ENCODE measurements around the gene OPN5.
A peak's percentile ranks its signal among the peaks of the same experiment; 100 is the strongest.
"Not testable (repeated sequence)": the region's sequence is repeated elsewhere in the genome, so short reads cannot be mapped to it uniquely, and the experiment has no call there.

The OPN5 gene

GRCh38 chr6:47781732-47782131 lies at the start of gene OPN5:
TSS of gene OPN5 (plus strand) at chr6:47782032. CDS start at chr6:47782067, 35 bp downstream.
- DNase-seq (ENCODE audit: low read depth), result no peak

- no peak for DNase-seq (ENCODE audit: low read depth)
These were observed 47.8 kb upstream of the OPN5 start for GRCh38 chr6:47733879-47734558.

DNA sequence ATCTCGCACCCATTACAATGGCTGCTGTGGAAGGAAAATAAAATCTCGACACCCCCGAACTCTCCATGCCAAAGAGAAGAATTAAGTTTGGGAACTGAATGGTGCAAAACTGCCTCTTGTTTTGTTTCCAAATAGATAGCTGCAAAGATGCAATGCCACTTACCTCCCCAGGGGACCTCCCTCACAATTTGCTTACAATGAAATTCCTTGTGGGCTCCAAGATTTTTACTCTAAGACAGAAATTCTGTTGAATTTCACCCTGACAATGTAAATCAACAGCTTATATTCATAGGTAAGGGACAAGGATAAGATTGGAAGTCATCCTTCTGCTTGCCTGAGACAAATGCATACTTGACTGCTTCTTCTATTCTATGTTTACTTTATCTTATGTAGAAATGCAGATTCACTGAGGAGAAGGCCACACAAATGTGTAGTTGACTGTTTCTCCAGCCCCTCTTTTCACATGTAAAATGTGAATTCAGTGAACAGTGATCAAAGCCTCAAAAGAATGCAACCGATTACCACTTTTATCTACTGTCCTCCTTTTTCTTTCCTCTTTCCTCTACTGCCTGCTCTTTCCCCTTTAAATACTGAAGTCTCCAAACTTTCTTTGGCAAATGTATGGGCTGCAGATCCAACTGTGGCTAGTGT lies 46.9 kb upstream of the OPN5 start:
- no peak for DNase-seq (ENCODE audit: low read depth)

- no peak for DNase-seq (ENCODE audit: low read depth)
These were observed 45.6 kb upstream of the OPN5 start for GRCh38 chr6:47736083-47736700.

DNA sequence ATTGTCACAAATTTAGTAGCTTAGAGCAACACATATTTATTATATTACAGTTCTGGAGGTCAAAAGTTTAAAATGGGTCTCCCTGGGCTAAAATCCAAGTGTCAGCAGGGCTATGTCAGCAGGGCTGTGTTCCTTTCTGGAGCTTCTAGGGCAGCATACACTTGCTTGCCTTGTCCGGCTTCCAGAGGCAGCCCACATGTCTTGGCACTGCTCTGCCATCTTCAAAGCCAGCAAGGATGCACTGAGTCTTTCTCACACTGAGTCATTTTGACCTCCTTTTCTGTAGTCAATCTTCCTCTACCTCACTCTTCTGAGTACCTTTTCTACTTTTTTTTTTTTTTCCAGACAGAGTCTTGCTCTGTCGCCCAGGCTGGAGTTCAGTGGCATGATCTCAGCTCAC lies 44.4 kb upstream of the OPN5 start:
- DNase-seq (ENCODE audit: low read depth), result no peak

DNA sequence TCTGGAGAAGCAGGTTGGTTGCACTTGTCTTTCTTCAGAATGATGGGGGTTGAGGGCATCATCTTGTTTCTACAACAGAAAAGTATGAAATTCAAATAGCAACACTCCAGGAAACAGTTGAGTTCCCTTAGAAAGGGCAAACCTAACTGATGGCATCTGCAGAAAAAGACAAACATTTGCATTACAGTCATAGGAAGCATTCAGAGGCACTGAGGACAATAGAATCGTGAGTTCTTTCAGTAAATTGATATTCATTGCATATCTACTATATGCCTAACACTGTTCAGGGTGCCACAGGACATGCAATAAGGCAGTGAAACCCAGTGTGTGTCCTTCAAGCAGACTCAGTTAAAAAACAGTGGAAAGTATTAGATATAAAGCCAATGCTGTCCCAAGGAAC lies 41.1 kb upstream of the OPN5 start:
- no peak for DNase-seq (ENCODE audit: low read depth)

DNA sequence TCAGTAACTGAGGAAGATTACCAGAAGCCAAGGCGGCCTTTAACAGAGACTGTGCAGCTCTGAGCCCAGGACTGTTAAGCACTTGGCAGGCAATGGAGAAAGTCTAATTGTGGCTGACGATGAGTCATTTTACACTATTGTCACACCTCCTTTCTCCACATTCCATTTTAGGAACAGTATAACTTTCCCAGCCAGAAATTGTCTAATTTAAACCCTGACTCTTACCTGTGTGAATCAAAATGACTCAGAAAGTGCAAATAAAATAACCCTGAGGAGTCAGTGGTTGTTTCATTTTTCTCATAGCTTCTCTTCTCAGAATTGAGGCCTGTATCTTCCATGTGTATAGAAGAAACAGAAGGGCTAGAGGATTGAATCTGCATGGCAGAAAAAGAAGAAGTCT lies 40.0 kb upstream of the OPN5 start:
- DNase-seq (ENCODE audit: low read depth), result no peak

DNA sequence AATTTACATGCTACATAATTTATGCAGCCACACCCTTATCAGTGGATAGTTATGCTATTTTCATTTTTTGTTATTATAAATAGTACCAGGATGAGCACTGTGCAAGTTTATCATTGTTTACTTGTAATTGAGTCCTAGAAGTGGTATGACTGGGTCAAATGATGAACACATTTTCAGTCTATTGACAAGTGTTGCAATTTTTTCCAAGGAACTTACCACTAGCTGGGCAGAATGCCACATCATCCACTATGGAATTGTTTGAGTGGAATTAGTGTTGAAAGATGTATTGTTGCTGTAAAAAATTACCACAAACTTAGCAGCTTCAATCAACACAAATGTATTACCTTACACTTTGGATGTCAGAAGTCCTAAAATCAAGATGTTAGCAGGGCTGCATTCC lies 38.1 kb upstream of the OPN5 start:
- DNase-seq (ENCODE audit: low read depth), result no peak

DNA sequence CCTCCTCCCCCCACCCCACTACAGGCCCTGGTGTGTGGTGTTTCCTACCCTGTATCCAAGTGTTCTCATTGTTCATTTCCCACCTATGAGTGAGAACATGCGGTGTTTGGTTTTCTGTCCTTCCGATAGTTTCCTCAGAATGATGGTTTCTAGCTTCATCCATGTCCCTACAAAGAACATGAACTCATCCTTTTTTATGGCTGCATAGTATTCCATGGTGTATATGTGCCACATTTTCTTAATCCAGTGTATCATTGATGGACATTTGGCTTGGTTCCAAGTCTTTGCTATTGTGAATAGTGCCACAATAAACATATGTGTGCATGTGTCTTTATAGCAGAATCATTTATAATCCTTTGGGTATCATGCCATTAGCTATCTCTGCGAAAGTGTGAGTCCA lies 36.6 kb upstream of the OPN5 start:
- DNase-seq (ENCODE audit: low read depth), result not testable (repeated sequence)

GRCh38 chr6:47749757-47750156 lies 32.1 kb upstream of the OPN5 start:
- no peak for DNase-seq (ENCODE audit: low read depth)

- no peak for DNase-seq (ENCODE audit: low read depth)
These were observed 29.0 kb upstream of the OPN5 start for GRCh38 chr6:47752801-47753200.

GRCh38 chr6:47759364-47759763 lies 22.5 kb upstream of the OPN5 start:
- no peak for DNase-seq (ENCODE audit: low read depth)

DNA sequence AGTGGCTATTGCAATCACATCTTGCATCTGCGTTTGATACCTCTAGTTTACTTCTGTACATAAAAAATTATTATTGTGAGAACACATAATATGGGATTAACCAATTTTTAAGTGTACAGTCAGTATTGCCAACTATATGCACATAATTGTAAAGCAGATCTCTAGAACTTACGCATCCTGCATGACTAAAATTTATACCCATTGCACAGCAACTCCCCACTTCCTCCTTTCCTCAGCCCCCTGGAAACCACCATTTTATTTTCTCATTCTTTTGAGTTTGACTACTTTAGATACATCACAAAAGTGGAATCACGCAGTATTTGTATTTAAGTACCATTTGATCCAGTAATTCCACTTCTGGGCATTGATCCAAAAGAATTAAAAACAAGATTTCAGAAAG lies 19.3 kb upstream of the OPN5 start:
- no peak for DNase-seq (ENCODE audit: low read depth)

- DNase-seq (ENCODE audit: low read depth), result no peak
These were observed 15.4 kb upstream of the OPN5 start for GRCh38 chr6:47766445-47766844.

GRCh38 chr6:47767102-47767501 lies 14.7 kb upstream of the OPN5 start:
- DNase-seq (ENCODE audit: low read depth), result no peak

DNA sequence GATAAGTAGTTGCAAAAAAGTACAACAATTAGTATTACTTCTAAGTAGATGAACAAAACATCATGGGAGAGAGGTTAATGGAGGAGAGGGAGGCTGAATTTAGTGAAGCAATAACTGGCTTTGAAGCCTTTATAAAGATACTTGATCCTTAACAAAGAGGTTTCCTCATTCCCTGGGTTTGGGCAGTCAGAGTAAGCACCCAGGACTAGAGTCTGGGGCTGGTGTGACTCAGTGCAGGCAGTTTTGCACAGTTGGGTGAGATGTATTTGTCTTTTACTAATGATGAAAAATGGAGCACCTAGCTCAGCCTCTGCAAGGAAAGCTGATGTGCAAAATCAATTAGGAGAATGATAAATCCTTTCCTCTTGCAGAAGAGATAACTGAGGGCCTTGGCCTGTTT lies 11.8 kb upstream of the OPN5 start:
- no peak for DNase-seq (ENCODE audit: low read depth)

DNA sequence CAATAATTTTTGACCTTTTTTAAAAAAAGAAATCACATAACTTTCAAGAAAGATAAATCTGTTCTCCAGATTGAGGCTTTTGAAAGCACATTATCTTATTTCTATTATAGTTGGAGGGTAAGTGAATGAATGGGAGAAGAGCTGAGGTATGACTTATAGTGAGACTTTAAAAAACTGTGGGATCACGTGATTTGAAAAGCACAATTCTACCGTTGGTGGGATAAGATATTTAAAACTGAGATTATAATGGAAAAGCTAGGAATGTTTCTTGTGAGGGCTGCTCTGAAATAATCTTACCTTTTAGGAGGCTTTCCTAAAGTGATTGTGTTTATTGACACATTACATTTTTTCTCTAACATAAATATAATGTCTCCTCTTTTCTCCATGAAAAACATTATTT lies 9.5 kb upstream of the OPN5 start:
- DNase-seq (ENCODE audit: low read depth), result no peak

GRCh38 chr6:47773005-47773404 lies 8.8 kb upstream of the OPN5 start:
- DNase-seq (ENCODE audit: low read depth), result no peak

DNA sequence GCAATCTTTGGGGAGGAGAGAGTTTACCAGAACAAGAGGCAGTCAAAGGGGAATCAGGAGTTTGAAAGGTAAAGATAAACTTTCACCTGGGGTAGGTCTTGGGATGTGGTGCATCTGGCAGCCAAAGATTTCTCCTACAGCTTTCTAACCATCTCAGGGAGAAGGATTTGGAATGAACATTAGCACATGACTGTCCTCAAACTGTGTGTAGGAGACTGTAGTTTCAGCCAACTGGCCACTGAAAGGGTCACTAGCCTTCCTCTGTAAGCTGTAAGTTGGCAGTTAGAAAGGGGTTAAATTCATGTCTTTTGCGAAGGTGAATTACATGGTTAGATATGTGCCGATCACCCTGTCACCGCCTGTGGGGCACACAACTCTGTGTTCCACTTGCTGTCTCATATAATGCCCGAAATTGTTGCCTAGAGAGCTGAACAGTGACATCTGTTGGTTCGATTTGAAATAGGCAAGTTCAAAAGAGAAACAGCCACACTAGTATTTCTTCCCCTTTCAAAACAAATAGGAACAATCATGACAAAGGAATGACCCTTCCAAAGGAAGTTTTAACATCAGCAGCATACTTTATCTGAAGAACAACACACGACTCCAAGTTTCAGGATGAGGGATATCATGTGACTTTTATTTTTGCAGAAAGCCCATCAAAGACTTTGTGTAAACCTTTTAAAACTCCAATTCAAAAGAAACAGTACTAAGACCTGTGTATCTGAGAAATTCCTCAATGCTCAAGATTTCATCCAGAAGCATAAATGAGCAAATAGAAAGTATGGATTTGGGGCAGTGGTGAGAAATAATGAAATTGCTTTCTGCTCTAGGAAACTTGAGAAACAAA lies 1.1 kb upstream of the OPN5 start:
- DNase-seq (ENCODE audit: low read depth), result peak; percentile 9

DNA sequence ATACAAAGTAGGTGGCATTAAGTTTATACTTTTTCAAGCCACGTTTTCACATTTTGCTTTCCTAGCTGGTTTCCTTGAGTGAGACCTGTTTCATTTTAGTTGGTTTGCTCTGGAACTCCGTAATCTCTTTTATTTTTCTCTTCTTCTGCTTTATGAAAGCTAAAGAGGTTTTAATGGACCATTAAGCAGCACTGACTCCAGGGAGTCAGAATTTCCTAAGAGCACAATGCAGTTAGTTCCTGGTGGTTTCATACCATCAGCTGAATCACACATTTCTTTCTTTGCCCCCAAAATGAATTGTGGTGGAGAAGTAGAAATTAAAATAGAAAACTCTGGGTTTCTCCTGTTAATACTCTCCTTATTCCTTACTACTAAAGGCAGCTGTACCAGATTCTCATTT lies 3.4 kb downstream of the OPN5 start:
- DNase-seq (ENCODE audit: low read depth), result no peak

DNA sequence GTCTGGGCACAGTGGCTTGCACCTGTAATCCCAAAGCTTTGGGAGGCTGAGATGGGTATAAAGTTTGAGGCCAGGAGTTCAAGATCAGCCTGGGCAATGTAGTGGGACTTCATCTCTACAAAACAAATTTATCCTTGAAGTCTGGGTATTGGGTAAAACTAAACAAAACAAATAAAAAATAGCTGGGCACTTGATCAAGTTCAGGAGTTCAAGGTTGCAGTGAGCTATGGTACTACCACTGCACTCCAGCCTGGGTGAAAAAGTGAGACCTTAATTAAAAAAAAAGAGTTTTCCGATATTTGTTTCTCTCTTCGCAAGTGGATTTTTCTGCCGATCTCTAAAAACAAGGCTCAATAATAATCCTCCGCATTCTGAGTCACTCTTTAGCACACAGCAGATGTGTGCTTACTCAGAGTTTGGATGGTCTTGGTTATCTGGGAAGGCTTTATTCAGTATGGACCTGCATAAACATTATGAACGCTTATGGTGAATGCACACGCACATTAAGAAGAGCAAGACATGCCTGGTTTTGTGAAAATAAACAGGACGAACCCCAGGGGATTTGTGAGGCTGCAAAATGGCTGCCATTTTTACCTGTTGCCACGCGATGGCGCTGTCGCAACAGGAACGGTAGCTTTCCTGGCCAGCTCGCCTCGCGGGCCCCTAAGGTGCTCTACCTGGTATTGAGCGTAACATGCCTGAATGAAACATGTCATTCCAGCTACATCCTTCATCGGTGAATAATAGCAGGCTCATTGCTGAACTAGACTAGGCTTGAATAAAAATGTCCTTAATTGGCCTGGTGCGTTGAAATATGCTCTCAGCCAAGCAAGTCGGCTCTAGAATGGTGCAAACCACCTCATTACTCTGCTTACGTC lies 6.0 kb downstream of the OPN5 start:
- peak; percentile 15 for DNase-seq (ENCODE audit: low read depth)

DNA sequence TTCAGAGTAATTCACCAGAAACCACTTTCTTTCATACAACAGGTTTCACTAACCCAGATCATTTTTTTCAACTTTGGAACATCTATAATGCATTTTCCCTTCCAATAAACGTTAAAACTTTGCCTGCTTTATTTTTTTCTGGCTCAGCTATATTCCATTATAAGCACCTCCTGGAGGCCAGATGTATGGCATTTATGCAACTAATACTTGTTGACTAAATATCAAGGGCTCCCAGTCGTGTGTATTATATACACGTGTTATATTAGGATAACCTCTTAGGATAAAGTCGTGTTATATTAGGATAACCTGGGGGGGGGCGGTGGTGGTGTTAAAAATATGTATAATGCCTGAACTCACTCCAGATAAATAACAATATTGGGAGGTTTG lies 6.7 kb downstream of the OPN5 start:
- DNase-seq (ENCODE audit: low read depth), result no peak
